SK-N-SH treated with all-trans-retinoic acid at 6 μM for 48 hours (cell line): ENCODE results near the gene KRT81.
"Not testable (repeated sequence)": the region's sequence is repeated elsewhere in the genome, so short reads cannot be mapped to it uniquely, and the experiment has no call there.

Experiments
- ATAC-seq: fragments of 200-7000 bp; cut with Tn5 transposase; 3 replicates; pipeline ENCODE4 v1.9.1; 2020; ENCODE audit warnings: mild to moderate bottlenecking, moderate library complexity
- ARNTL ChIP-seq: fragments of 450-650 bp; formaldehyde crosslinking; IDR thresholded peaks from 2 replicates; pipeline ENCODE4 v1.5.0; 2020; ENCODE audit warnings: low read depth, mild to moderate bottlenecking, moderate library complexity, borderline replicate concordance
- CREB5 ChIP-seq: fragments of 250-450 bp; sonication (Bioruptor Pico); IDR thresholded peaks from 2 replicates; pipeline ENCODE4 v1.5.1; 2020; ENCODE audit warnings: low read depth, mild to moderate bottlenecking, moderate library complexity
- CSRNP3 ChIP-seq: fragments of 250-450 bp; sonication (Bioruptor Pico); IDR thresholded peaks from 2 replicates; pipeline ENCODE4 v1.5.1; 2021; ENCODE audit warnings: mild to moderate bottlenecking, moderate library complexity
- GLIS3 ChIP-seq: fragments of 250-450 bp; sonication (Bioruptor Pico); IDR thresholded peaks from 2 replicates; pipeline ENCODE4 v1.5.0; 2020; ENCODE audit warnings: mild to moderate bottlenecking, moderate library complexity
- ISL1 ChIP-seq: fragments of 250-450 bp; sonication (Bioruptor Pico); IDR thresholded peaks from 2 replicates; pipeline ENCODE4 v2.1.2; 2022; ENCODE audit warnings: mild to moderate bottlenecking, moderate library complexity
- OSR1 ChIP-seq: fragments of 250-450 bp; sonication (Bioruptor Pico); IDR thresholded peaks from 2 replicates; pipeline ENCODE4 v1.8.0; 2022; ENCODE audit warnings: moderate library complexity, mild to moderate bottlenecking, inconsistent platforms
- PATZ1 ChIP-seq: fragments of 250-450 bp; sonication (Bioruptor Pico); IDR thresholded peaks from 2 replicates; pipeline ENCODE4 v1.8.0; 2020; ENCODE audit warnings: mild to moderate bottlenecking, moderate library complexity, borderline replicate concordance
- POU6F1 ChIP-seq: fragments of 250-450 bp; sonication (Bioruptor Pico); IDR thresholded peaks from 2 replicates; pipeline ENCODE4 v1.8.0; 2021; ENCODE audit warnings: low read depth, mild to moderate bottlenecking, moderate library complexity, borderline replicate concordance
- PPARA ChIP-seq: fragments of 250-450 bp; sonication (Bioruptor Pico); IDR thresholded peaks from 2 replicates; pipeline ENCODE4 v1.5.0; 2020; ENCODE audit warnings: mild to moderate bottlenecking, borderline replicate concordance
- RARB ChIP-seq: fragments of 250-450 bp; sonication (Bioruptor Pico); IDR thresholded peaks from 2 replicates; pipeline ENCODE4 v1.8.0; 2021; ENCODE audit warnings: mild to moderate bottlenecking, moderate library complexity
- SNAI2 ChIP-seq: fragments of 250-450 bp; sonication (Bioruptor Pico); IDR thresholded peaks from 2 replicates; pipeline ENCODE4 v1.5.0; 2020; ENCODE audit warnings: mild to moderate bottlenecking, moderate library complexity
- TCF4 ChIP-seq: fragments of 250-450 bp; sonication (Bioruptor Pico); IDR thresholded peaks from 2 replicates; pipeline ENCODE4 v1.8.0; 2021; ENCODE audit warnings: mild to moderate bottlenecking, moderate library complexity, borderline replicate concordance
- TOX ChIP-seq: fragments of 250-450 bp; sonication (Bioruptor Pico); IDR thresholded peaks from 2 replicates; pipeline ENCODE4 v1.8.0; 2021; ENCODE audit warnings: mild to moderate bottlenecking, moderate library complexity, borderline replicate concordance
- ZC3H10 ChIP-seq: fragments of 250-450 bp; sonication (Bioruptor Pico); IDR thresholded peaks from 2 replicates; pipeline ENCODE4 v1.5.1; 2021; ENCODE audit warnings: mild to moderate bottlenecking, moderate library complexity
- ZFP30 ChIP-seq: fragments of 450-650 bp; formaldehyde crosslinking; IDR thresholded peaks from 2 replicates; pipeline ENCODE4 v1.5.0; 2022; ENCODE audit warnings: mild to moderate bottlenecking, moderate library complexity
- ZNF565 ChIP-seq: fragments of 450-650 bp; formaldehyde crosslinking; conservative IDR thresholded peaks from 2 replicates; pipeline ENCODE4 v1.5.0; 2020; ENCODE audit warnings: low read depth, mild to moderate bottlenecking, moderate library complexity
- ZNF70 ChIP-seq: fragments of 450-650 bp; formaldehyde crosslinking; IDR thresholded peaks from 2 replicates; pipeline ENCODE4 v1.5.0; 2020; ENCODE audit warnings: mild to moderate bottlenecking, moderate library complexity
- ZNF8 ChIP-seq: fragments of 450-650 bp; formaldehyde crosslinking; IDR thresholded peaks from 2 replicates; pipeline ENCODE4 v1.5.0; 2020; ENCODE audit warnings: mild to moderate bottlenecking, moderate library complexity
- TF ChIP-seq, protein P1 (sequence below): fragments of 250-450 bp; sonication (Bioruptor Pico); IDR thresholded peaks from 2 replicates; pipeline ENCODE4 v1.5.0; 2020; ENCODE audit warnings: mild to moderate bottlenecking, moderate library complexity

The KRT81 gene

DNA sequence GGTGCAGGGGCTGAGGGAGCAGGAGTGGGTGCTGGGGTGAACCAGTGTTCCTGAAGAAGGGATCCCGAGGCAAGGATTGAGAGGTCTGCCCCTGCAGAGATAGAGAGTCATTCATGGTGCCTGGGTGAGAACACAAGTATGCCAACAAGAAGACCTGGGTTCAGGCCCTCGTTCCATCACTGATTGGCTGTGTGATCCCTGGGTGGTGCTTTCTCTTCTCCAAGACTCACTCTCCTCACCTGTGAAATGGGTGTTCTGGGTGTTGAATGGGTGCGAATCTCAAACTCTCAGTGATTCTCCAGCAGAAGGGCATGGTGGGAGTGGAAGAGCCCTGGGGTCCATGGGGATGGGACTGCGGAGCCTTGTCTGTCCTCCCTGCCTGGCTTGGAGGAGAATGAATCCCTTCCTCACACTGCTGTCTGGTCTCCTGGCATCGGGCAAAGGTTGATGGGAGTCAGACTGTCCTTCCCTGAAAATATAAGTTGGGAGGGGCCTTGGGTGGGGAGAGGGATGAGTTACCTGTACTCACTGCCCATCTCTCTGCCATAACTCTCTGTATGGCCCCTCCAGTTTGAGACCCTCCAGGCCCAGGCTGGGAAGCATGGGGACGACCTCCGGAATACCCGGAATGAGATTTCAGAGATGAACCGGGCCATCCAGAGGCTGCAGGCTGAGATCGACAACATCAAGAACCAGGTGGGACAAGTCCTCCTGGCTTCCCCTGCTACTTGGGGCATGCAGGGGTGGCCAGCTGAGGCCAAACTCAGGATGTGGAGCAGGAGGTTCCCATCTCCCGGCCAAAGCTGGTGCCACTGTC lies 48.7 kb downstream of the KRT81 start (continued):
- no peak for TF ChIP-seq POU6F1 (CRISPR knock-in tag)
- no peak for TF ChIP-seq ZFP30 (CRISPR knock-in tag)

- no peak for TF ChIP-seq ISL1 (CRISPR knock-in tag)
- ATAC-seq = no peak
These were observed 50.0 kb downstream of the KRT81 start for GRCh38 chr12:52241205-52241842.

GRCh38 chr12:52240247-52240646 lies 51.1 kb downstream of the KRT81 start:
- not testable (repeated sequence) for ATAC-seq

GRCh38 chr12:52239767-52240166 lies 51.6 kb downstream of the KRT81 start:
- ATAC-seq = no peak
- TF ChIP-seq SNAI2 (no peak), PATZ1 (CRISPR knock-in tag) (no peak), PPARA (CRISPR knock-in tag) (no peak), ZNF565 (CRISPR knock-in tag) (no peak), TCF4 (CRISPR knock-in tag) (no peak), TOX (no peak), ZNF70 (CRISPR knock-in tag) (no peak), CREB5 (CRISPR knock-in tag) (no peak), RARB (CRISPR knock-in tag) (no peak), OSR1 (no peak), CSRNP3 (CRISPR knock-in tag) (no peak), ZFP30 (CRISPR knock-in tag) (no peak), ZNF8 (CRISPR knock-in tag) (no peak), ARNTL (CRISPR knock-in tag) (no peak)

GRCh38 chr12:52238916-52239646 lies 52.3 kb downstream of the KRT81 start:
- ATAC-seq = no peak
- TF ChIP-seq ZC3H10 (CRISPR knock-in tag) = no peak
- TF ChIP-seq ZNF8 (CRISPR knock-in tag) = no peak
- no peak for TF ChIP-seq RARB (CRISPR knock-in tag)
- no peak for TF ChIP-seq OSR1
- no peak for TF ChIP-seq PATZ1 (CRISPR knock-in tag)
- no peak for TF ChIP-seq PPARA (CRISPR knock-in tag)
- no peak for TF ChIP-seq GLIS3 (CRISPR knock-in tag)
- TF ChIP-seq, protein P1, sequence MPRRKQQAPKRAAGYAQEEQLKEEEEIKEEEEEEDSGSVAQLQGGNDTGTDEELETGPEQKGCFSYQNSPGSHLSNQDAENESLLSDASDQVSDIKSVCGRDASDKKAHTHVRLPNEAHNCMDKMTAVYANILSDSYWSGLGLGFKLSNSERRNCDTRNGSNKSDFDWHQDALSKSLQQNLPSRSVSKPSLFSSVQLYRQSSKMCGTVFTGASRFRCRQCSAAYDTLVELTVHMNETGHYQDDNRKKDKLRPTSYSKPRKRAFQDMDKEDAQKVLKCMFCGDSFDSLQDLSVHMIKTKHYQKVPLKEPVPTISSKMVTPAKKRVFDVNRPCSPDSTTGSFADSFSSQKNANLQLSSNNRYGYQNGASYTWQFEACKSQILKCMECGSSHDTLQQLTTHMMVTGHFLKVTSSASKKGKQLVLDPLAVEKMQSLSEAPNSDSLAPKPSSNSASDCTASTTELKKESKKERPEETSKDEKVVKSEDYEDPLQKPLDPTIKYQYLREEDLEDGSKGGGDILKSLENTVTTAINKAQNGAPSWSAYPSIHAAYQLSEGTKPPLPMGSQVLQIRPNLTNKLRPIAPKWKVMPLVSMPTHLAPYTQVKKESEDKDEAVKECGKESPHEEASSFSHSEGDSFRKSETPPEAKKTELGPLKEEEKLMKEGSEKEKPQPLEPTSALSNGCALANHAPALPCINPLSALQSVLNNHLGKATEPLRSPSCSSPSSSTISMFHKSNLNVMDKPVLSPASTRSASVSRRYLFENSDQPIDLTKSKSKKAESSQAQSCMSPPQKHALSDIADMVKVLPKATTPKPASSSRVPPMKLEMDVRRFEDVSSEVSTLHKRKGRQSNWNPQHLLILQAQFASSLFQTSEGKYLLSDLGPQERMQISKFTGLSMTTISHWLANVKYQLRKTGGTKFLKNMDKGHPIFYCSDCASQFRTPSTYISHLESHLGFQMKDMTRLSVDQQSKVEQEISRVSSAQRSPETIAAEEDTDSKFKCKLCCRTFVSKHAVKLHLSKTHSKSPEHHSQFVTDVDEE = no peak
- no peak for TF ChIP-seq TCF4 (CRISPR knock-in tag)
- TF ChIP-seq CSRNP3 (CRISPR knock-in tag) = no peak
